ENCODE measurements around the gene CCDC201. TPM values are rescaled to one million over a fixed set of nuclear protein-coding genes. Genes with fewer than 3 reads are reported as not detected.
"Not testable (repeated sequence)": the region's sequence is repeated elsewhere in the genome, so short reads cannot be mapped to it uniquely, and the experiment has no call there.

The CCDC201 gene
- total RNA-seq, 8 experiments from 2014 or later, result 0.09 to 0.28 (median 0.16) TPM; not detected in 4

GRCh38 chr7:45880433-45880860 lies 7.6 kb upstream of the CCDC201 start:
- in situ Hi-C loops (cut with MboI; ENCODE audit: low pct_unique_long_range_greater_than_20kb in 2 of 9, low sequenced_read_pairs in 9 of 9, unreplicated experiment in 9 of 9), result no loop called here
- Histone ChIP-seq H3K27ac (no peak overlapping the region), H3K4me1 (replicated peaks in 1 of 2) (no peaks in the 10 kb centered on the region), H3K4me3 (no peak overlapping the region)
- ATAC-seq (replicated peaks in 6 of 8), result no peak
- 17 to 93% (median 78%) methylated on average over 1 to 7 of the region's 7 CpGs; no CpG with 5 or more reads in 4 of the 10 experiments for WGBS, 10 experiments

GRCh38 chr7:45878457-45879144 lies 5.7 kb upstream of the CCDC201 start:
- WGBS, 10 experiments, result 0 to 81% (median 22%) methylated on average over 1 to 3 of the region's 3 CpGs; no CpG with 5 or more reads in 1 of the 10 experiments
- H3K4me3 ChIP-seq, result no peak overlapping the region
- H3K4me1 ChIP-seq (replicated peaks in 1 of 2), result no peaks in the 10 kb centered on the region
- no peak for ATAC-seq (replicated peaks in 6 of 8)
- H3K27ac ChIP-seq, result no peak overlapping the region
- in situ Hi-C loops (cut with MboI; ENCODE audit: low pct_unique_long_range_greater_than_20kb in 2 of 9, low sequenced_read_pairs in 9 of 9, unreplicated experiment in 9 of 9), result no loop called here

GRCh38 chr7:45876519-45876918 lies 3.6 kb upstream of the CCDC201 start:
- WGBS, 10 experiments, result 51 to 100% (median 100%) methylated on average over 1 to 2 of the region's 2 CpGs; no CpG with 5 or more reads in 6 of the 10 experiments
- no peak overlapping the region for H3K27ac ChIP-seq
- no peak for ATAC-seq (replicated peaks in 6 of 8)
- H3K4me1 ChIP-seq (replicated peaks in 1 of 2), result no peaks in the 10 kb centered on the region
- H3K4me3 ChIP-seq, result no peak overlapping the region
- in situ Hi-C loops (cut with MboI; ENCODE audit: low pct_unique_long_range_greater_than_20kb in 2 of 9, low sequenced_read_pairs in 9 of 9, unreplicated experiment in 9 of 9), result no loop called here

- in situ Hi-C loops (cut with MboI; ENCODE audit: low pct_unique_long_range_greater_than_20kb in 2 of 9, low sequenced_read_pairs in 9 of 9, unreplicated experiment in 9 of 9), result loop anchor here in 5 of 9 experiments (25.0 kb wide), 1 partner anchor 712 kb away; the partner anchor contains the start of gene RAMP3 (in 5 of the 5)
- no peak for ATAC-seq (replicated peaks in 6 of 8)
These were observed 1.7 kb upstream of the CCDC201 start for GRCh38 chr7:45874408-45875131.

GRCh38 chr7:45873355-45873754 lies 473 bp upstream of the CCDC201 start:
- no peak overlapping the region for H3K4me3 ChIP-seq
- no peak for ATAC-seq (replicated peaks in 6 of 8)
- in situ Hi-C loops (cut with MboI; ENCODE audit: low pct_unique_long_range_greater_than_20kb in 2 of 9, low sequenced_read_pairs in 9 of 9, unreplicated experiment in 9 of 9), result loop anchor here in 5 of 9 experiments (25.0 kb wide), 1 partner anchor 711 kb away; the partner anchor contains the start of gene RAMP3 (in 5 of the 5)
- H3K27ac ChIP-seq, result no peak overlapping the region
- 32 to 81% (median 66%) methylated on average over 1 to 5 of the region's 6 CpGs; no CpG with 5 or more reads in 2 of the 10 experiments for WGBS, 10 experiments
- no peaks in the 10 kb centered on the region for H3K4me1 ChIP-seq (replicated peaks in 1 of 2)

More at GRCh38 chr7:45874408-45875131, 1.7 kb upstream of the CCDC201 start:
- Histone ChIP-seq H3K4me1 (replicated peaks in 1 of 2) (no peaks in the 10 kb centered on the region), H3K27ac (no peak overlapping the region), H3K4me3 (no peak overlapping the region)
- 15 to 100% (median 82%) methylated on average over 1 to 3 of the region's 8 CpGs; no CpG with 5 or more reads in 4 of the 10 experiments for WGBS, 10 experiments

- no peaks in the 10 kb centered on the region for H3K4me1 ChIP-seq (replicated peaks in 1 of 2)
- 27 to 91% (median 64%) methylated on average over 1 to 6 of the region's 10 CpGs; no CpG with 5 or more reads in 3 of the 10 experiments for WGBS, 10 experiments
- in situ Hi-C loops (cut with MboI; ENCODE audit: low pct_unique_long_range_greater_than_20kb in 2 of 9, low sequenced_read_pairs in 9 of 9, unreplicated experiment in 9 of 9), result loop anchor here in 5 of 9 experiments (25.0 kb wide), 1 partner anchor 710 kb away; the partner anchor contains the start of gene RAMP3 (in 5 of the 5)
- H3K4me3 ChIP-seq, result no peak overlapping the region
- peak in 2 of 8 experiments; percentile 56 to 59 for ATAC-seq (replicated peaks in 6 of 8)
- no peak overlapping the region for H3K27ac ChIP-seq
These were observed 507 bp downstream of the CCDC201 start for GRCh38 chr7:45872116-45873034.

GRCh38 chr7:45869426-45869825 lies 3.5 kb downstream of the CCDC201 start:
- no peak overlapping the region for H3K4me3 ChIP-seq
- 62 to 100% (median 80%) methylated on average over 1 to 4 of the region's 4 CpGs; no CpG with 5 or more reads in 1 of the 10 experiments for WGBS, 10 experiments
- no peak overlapping the region for H3K27ac ChIP-seq
- no peaks in the 10 kb centered on the region for H3K4me1 ChIP-seq (replicated peaks in 1 of 2)
- in situ Hi-C loops (cut with MboI; ENCODE audit: low pct_unique_long_range_greater_than_20kb in 2 of 9, low sequenced_read_pairs in 9 of 9, unreplicated experiment in 9 of 9), result loop anchor here in 6 of 9 experiments (10.0 to 25.0 kb wide), 2 partner anchors 707 to 715 kb away; partner anchors contain the start of gene RAMP3 (in 6 of the 6)
- ATAC-seq (replicated peaks in 6 of 8), result no peak

GRCh38 chr7:45867471-45867870 lies 5.4 kb downstream of the CCDC201 start:
- WGBS, 10 experiments, result 0 to 92% (median 71%) methylated on average over 1 to 2 of the region's 2 CpGs; no CpG with 5 or more reads in 3 of the 10 experiments
- no peak for ATAC-seq (replicated peaks in 6 of 8)
- Histone ChIP-seq H3K4me3 (no peak overlapping the region), H3K4me1 (replicated peaks in 1 of 2) (no peaks in the 10 kb centered on the region), H3K27ac (no peak overlapping the region)
- in situ Hi-C loops (cut with MboI; ENCODE audit: low pct_unique_long_range_greater_than_20kb in 2 of 9, low sequenced_read_pairs in 9 of 9, unreplicated experiment in 9 of 9), result loop anchor here in 6 of 9 experiments (10.0 to 25.0 kb wide), 2 partner anchors 705 to 713 kb away; partner anchors contain the start of gene RAMP3 (in 6 of the 6)

GRCh38 chr7:45865594-45866410 lies 7.1 kb downstream of the CCDC201 start:
- peak in 2 of 8 experiments; percentile 24 to 71 for ATAC-seq (replicated peaks in 6 of 8)
- in situ Hi-C loops (cut with MboI; ENCODE audit: low pct_unique_long_range_greater_than_20kb in 2 of 9, low sequenced_read_pairs in 9 of 9, unreplicated experiment in 9 of 9), result loop anchor here in 6 of 9 experiments (10.0 to 25.0 kb wide), 2 partner anchors 704 to 711 kb away; partner anchors contain the start of gene RAMP3 (in 6 of the 6)
- H3K4me1 ChIP-seq (replicated peaks in 1 of 2), result no peaks in the 10 kb centered on the region
- no peak overlapping the region for H3K4me3 ChIP-seq
- WGBS, 10 experiments, result 0 to 100% (median 73%) methylated on average over 1 to 5 of the region's 13 CpGs; no CpG with 5 or more reads in 5 of the 10 experiments
- H3K27ac ChIP-seq, result no peak overlapping the region

GRCh38 chr7:45863715-45864114 lies 9.2 kb downstream of the CCDC201 start:
- WGBS, 10 experiments, result 0 to 67% (median 30%) methylated on average over 1 to 9 of the region's 9 CpGs; no CpG with 5 or more reads in 4 of the 10 experiments
- no peak overlapping the region for H3K27ac ChIP-seq
- ATAC-seq (replicated peaks in 6 of 8), result peak in 1 of 8 experiments; percentile 57

GRCh38 chr7:45856888-45857287 lies 16.0 kb downstream of the CCDC201 start:
- in situ Hi-C loops (cut with MboI; ENCODE audit: low pct_unique_long_range_greater_than_20kb in 2 of 9, low sequenced_read_pairs in 9 of 9, unreplicated experiment in 9 of 9), result loop anchor here in 5 of 9 experiments (25.0 kb wide), 1 partner anchor 695 kb away; the partner anchor contains the start of gene RAMP3 (in 5 of the 5)
- H3K4me3 ChIP-seq; ATAC-seq (replicated peaks in 6 of 8); H3K27ac ChIP-seq; H3K4me1 ChIP-seq (replicated peaks in 1 of 2): not testable (repeated sequence)
- WGBS, 10 experiments, result 20 to 100% (median 90%) methylated on average over 1 to 3 of the region's 4 CpGs; no CpG with 5 or more reads in 1 of the 10 experiments

More at GRCh38 chr7:45863715-45864114, 9.2 kb downstream of the CCDC201 start:
- in situ Hi-C loops (cut with MboI; ENCODE audit: low pct_unique_long_range_greater_than_20kb in 2 of 9, low sequenced_read_pairs in 9 of 9, unreplicated experiment in 9 of 9), result loop anchor here in 6 of 9 experiments (10.0 to 25.0 kb wide), 2 partner anchors 701 to 709 kb away; partner anchors contain the start of gene RAMP3 (in 6 of the 6)
- H3K4me1 ChIP-seq (replicated peaks in 1 of 2), result no peaks in the 10 kb centered on the region
- no peak overlapping the region for H3K4me3 ChIP-seq
